Measurements from ENCODE around the gene BCAS3.
"Not testable (repeated sequence)": the region's sequence is repeated elsewhere in the genome, so short reads cannot be mapped to it uniquely, and the experiment has no call there.

Gene BCAS3

GRCh38 chr17:61420745-61421398 is 743.2 kb downstream of the BCAS3 start:
- no peak for DNase-seq

- no peak for DNase-seq
Observed at GRCh38 chr17:61421460-61421859, 743.8 kb downstream of the BCAS3 start.

GRCh38 chr17:61422116-61422799 is 744.6 kb downstream of the BCAS3 start:
- no peak for DNase-seq

GRCh38 chr17:61422869-61423268 is 745.2 kb downstream of the BCAS3 start:
- DNase-seq = no peak

GRCh38 chr17:61423967-61424649 is 746.5 kb downstream of the BCAS3 start:
- DNase-seq = no peak

GRCh38 chr17:61425682-61426481 is 748.2 kb downstream of the BCAS3 start:
- DNase-seq = no peak

- no peak for DNase-seq
Observed at GRCh38 chr17:61426482-61427304, 749.0 kb downstream of the BCAS3 start.

- DNase-seq = no peak
Observed at GRCh38 chr17:61427567-61427966, 749.9 kb downstream of the BCAS3 start.

GRCh38 chr17:61429274-61429673 is 751.6 kb downstream of the BCAS3 start:
- no peak for DNase-seq

GRCh38 chr17:61429831-61430230 is 752.2 kb downstream of the BCAS3 start:
- DNase-seq = not testable (repeated sequence)

- DNase-seq = no peak
Observed at GRCh38 chr17:61431594-61432311, 754.1 kb downstream of the BCAS3 start.

GRCh38 chr17:61436273-61436672 is 758.6 kb downstream of the BCAS3 start:
- DNase-seq = no peak

- no peak for DNase-seq
Observed at GRCh38 chr17:61436995-61437704, 759.5 kb downstream of the BCAS3 start.

GRCh38 chr17:61440697-61441096 is 763.0 kb downstream of the BCAS3 start:
- DNase-seq = no peak

- not testable (repeated sequence) for DNase-seq
Observed at GRCh38 chr17:61441507-61441906, 763.9 kb downstream of the BCAS3 start.

GRCh38 chr17:61442136-61442775 is 764.6 kb downstream of the BCAS3 start:
- no peak for DNase-seq
